OCI-LY7 (cell line): ENCODE results near the gene PIAS4. TPM values are rescaled to one million over a fixed set of nuclear protein-coding genes. Genes with fewer than 3 reads are reported as not detected.

Source experiments
- BruUV-seq: library from RNA; stranded (reverse); fragments of 400-500 nt; replicated peaks from 2 replicates; lab custom pipeline; 2021; lab: Mats Ljungman, UMichigan
- CTCF ChIA-PET: fragments of 300-600 bp; sonication (Branson Sonifier 250); formaldehyde crosslinking; loops from one replicate; lab custom pipeline; 2022; ENCODE audit warnings: antibody characterized with exemption; ENCODE audit not compliant: unreplicated experiment; lab: Charles Lee
- POLR2A ChIA-PET: fragments of 300-600 bp; sonication (Branson Sonifier 250); formaldehyde crosslinking; loops from one replicate; lab custom pipeline; 2022; ENCODE audit warnings: antibody characterized with exemption; lab: Charles Lee
- DNase-seq: peaks from one replicate; pipeline ENCODE4 v3.0.0-alpha.2; 2015; ENCODE audit warnings: low spot score
- H2AFZ ChIP-seq: fragments of 200-600 bp; sonication (generic), shearing (Covaris generic); 2 replicates; pipeline ENCODE4 v1.6.1; 2014; ENCODE audit warnings: mild to moderate bottlenecking, antibody characterized with exemption, low read length, moderate library complexity
- H3K27ac ChIP-seq: fragments of 200-600 bp; sonication (generic); 2 replicates; pipeline ENCODE4 v1.5.1; 2014; ENCODE audit warnings: mixed run types, low read depth, mild to moderate bottlenecking, moderate library complexity, low read length, inconsistent platforms; ENCODE audit not compliant: poor library complexity, severe bottlenecking
- H3K36me3 ChIP-seq: fragments of 200-600 bp; sonication (generic); 2 replicates; pipeline ENCODE4 v1.6.1; 2014; ENCODE audit warnings: mild to moderate bottlenecking, antibody characterized with exemption, low read length, moderate library complexity, mixed read lengths; ENCODE audit not compliant: insufficient read depth
- H3K4me1 ChIP-seq: fragments of 200-600 bp; sonication (generic); 2 replicates; pipeline ENCODE4 v1.5.1; 2014; ENCODE audit warnings: mild to moderate bottlenecking, low read length; ENCODE audit not compliant: insufficient read depth, poor library complexity, severe bottlenecking
- H3K4me2 ChIP-seq: fragments of 200-600 bp; sonication (generic); 2 replicates; pipeline ENCODE4 v1.6.1; 2014; ENCODE audit warnings: mild to moderate bottlenecking, low read length
- H3K4me3 ChIP-seq: fragments of 200-600 bp; sonication (generic); 2 replicates; pipeline ENCODE4 v1.5.1; 2014; ENCODE audit warnings: mild to moderate bottlenecking, low read depth, low read length; ENCODE audit not compliant: poor library complexity, severe bottlenecking
- H3K79me2 ChIP-seq: fragments of 200-600 bp; sonication (generic); 2 replicates; pipeline ENCODE4 v1.6.1; 2016; ENCODE audit warnings: low read depth, mild to moderate bottlenecking, low read length, moderate library complexity, mixed read lengths; ENCODE audit not compliant: insufficient read depth
- H3K9me2 ChIP-seq: fragments of 200-600 bp; sonication (generic); 2 replicates; pipeline ENCODE4 v1.6.1; 2016; ENCODE audit warnings: mild to moderate bottlenecking, low read length, mixed read lengths; ENCODE audit not compliant: insufficient read depth
- H3K9me3 ChIP-seq: fragments of 200-600 bp; sonication (generic); 2 replicates; pipeline ENCODE4 v1.6.1; 2014; ENCODE audit warnings: mild to moderate bottlenecking, mixed run types, low read length, mixed read lengths
- H4K20me1 ChIP-seq: fragments of 200-600 bp; sonication (generic); 2 replicates; pipeline ENCODE4 v1.6.1; 2014; ENCODE audit warnings: mild to moderate bottlenecking, antibody characterized with exemption, low read length, moderate library complexity, mixed read lengths; ENCODE audit not compliant: insufficient read depth
- EZH2phosphoT487 ChIP-seq: fragments of 200-600 bp; sonication (generic); IDR thresholded peaks from 2 replicates; pipeline ENCODE4 v1.6.1; 2018; ENCODE audit warnings: low read depth, borderline replicate concordance, mild to moderate bottlenecking, mixed run types, antibody characterized with exemption, low read length, moderate library complexity, mixed read lengths
- intact Hi-C: fragments of 100-400 bp; cut with micrococcal nuclease; formaldehyde crosslinking; loops from one replicate; pipeline ENCODE4 v1.10.0; 2022; ENCODE audit not compliant: unreplicated experiment
- total RNA-seq, 2 experiments: library from RNA; depleted of rRNA in 1 of 2; stranded (reverse); fragments of >200 nt in 1 of 2; shearing (Covaris generic) in 1 of 2; gene quantifications; 2 replicates each; pipeline ENCODE4 v1.2.3, GENCODE V29; 2014 to 2022
- TF ChIP-seq, protein P1 (sequence below): fragments of 200-600 bp; sonication (generic); conservative IDR thresholded peaks from 2 replicates; pipeline ENCODE4 v1.5.1; 2014; ENCODE audit warnings: mild to moderate bottlenecking, antibody characterized with exemption, low read length, moderate library complexity, mixed read lengths

The PIAS4 gene
- total RNA-seq, 2 experiments from 2014 or later = 25.3 to 35.0 TPM

DNA sequence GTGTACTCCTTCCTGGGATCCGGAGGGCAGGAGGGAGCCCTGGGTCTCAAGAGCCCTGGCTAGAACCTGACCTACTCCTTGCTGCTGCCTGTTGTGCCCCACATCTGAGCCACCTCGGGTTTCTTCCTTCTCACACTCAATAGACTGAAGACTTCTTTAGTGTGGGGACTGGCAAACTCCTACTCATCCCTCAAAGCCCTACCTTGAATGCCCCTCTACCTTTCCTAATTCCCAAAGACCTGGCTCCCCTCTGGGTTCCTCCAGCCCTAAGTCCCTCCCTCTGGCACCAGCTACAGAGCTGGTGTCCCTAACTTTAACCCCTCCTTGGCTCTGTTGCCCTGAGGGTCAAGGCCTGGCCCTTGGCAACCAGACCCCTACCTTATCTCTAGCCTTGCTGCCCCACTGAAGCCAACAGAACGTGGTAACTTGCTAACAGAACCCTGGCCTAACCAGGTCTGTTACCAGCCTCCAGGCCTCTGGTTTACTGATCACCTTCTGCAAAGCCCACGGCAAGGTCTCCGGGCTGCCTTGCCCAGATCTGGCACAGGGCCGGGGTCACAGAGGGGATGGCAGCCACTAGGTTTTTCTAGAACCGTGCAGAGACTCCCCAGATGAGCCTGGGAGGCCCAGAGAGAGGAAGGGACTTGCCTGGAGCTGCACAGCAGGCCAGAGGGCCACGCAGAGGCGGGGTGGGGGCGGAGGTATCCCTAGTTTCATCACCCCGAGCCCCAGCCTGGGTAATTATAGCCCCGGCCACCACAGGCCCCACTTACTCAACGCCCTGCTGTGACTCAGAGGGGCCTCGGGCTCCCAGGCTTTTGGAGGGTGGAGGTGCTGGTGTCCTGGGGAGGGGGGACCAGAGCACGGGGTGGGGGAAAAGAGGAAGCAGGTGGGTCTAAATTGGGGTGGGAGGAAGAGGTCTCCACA, 43.9 kb downstream of the PIAS4 start:
- H3K36me3 ChIP-seq = peaks cover 89% of the 10 kb centered on the region

DNA sequence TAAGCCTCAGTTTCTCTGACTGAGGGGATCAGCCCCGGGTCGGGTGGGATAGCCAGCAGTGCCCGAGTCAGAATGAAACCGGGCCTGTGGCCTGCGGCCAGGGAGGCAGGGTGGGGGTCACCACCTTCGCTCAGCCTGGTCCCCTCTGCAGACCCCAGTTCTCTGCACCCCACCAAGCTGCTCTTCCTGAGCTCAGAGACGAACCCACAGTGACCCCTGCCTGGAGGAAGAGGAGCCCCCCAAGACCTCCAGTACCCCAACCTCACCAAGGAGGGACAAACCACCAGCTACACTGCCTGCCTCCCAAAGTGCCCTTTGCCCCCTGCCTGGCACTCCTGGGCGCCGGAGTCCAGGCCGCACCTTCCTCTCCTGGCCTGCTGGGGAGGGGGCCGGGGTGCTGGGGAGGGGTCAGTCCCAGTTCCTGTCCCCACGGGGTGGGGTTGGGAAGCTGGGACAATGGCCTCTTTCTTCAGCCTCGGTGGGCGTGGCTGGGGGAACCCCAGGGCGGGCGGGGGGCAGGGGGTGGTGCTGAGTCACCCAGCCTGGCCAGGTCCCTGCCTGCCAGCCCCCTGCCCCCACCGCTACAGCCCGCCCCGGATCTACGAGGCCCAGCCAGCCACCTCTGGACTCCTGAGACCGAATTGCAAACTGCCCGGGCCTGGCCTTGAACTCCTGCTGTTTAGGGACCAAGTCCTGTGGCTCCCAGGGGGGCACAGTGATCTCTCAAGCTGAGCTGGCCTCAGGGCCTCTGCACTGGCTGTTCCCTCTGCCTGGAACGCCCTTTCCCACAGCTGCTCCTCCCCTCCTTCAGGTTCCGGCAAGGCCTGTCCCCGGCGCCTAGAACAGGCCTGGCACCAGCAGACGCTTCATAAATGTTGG, 44.8 kb downstream of the PIAS4 start:
- intact Hi-C loops = no loop called here
- POLR2A ChIA-PET = no interaction called here
- no TSS peak for BruUV-seq
- no peak overlapping the region for H3K4me3 ChIP-seq
- no peaks in the 10 kb centered on the region for H3K9me2 ChIP-seq
- H3K9me3 ChIP-seq = no peaks in the 10 kb centered on the region
- CTCF ChIA-PET = no interaction called here
- H3K79me2 ChIP-seq = peaks cover 70% of the 10 kb centered on the region
- no peak for TF ChIP-seq EZH2phosphoT487
- TF ChIP-seq, protein P1, sequence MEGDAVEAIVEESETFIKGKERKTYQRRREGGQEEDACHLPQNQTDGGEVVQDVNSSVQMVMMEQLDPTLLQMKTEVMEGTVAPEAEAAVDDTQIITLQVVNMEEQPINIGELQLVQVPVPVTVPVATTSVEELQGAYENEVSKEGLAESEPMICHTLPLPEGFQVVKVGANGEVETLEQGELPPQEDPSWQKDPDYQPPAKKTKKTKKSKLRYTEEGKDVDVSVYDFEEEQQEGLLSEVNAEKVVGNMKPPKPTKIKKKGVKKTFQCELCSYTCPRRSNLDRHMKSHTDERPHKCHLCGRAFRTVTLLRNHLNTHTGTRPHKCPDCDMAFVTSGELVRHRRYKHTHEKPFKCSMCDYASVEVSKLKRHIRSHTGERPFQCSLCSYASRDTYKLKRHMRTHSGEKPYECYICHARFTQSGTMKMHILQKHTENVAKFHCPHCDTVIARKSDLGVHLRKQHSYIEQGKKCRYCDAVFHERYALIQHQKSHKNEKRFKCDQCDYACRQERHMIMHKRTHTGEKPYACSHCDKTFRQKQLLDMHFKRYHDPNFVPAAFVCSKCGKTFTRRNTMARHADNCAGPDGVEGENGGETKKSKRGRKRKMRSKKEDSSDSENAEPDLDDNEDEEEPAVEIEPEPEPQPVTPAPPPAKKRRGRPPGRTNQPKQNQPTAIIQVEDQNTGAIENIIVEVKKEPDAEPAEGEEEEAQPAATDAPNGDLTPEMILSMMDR = no peak
- no peaks in the 10 kb centered on the region for H3K4me1 ChIP-seq
- H3K4me2 ChIP-seq = no peak overlapping the region
- H2AFZ ChIP-seq = no peak overlapping the region
- peaks cover 85% of the 10 kb centered on the region for H3K36me3 ChIP-seq
- no peak for DNase-seq
- H4K20me1 ChIP-seq = no peaks in the 10 kb centered on the region; the same call in 1 of the 2 replicates
- no peak overlapping the region for H3K27ac ChIP-seq

More for the DNA sequence above, 43.9 kb downstream of the PIAS4 start:
- CTCF ChIA-PET = no interaction called here
- DNase-seq = no peak
- Histone ChIP-seq H3K27ac (no peak overlapping the region), H3K4me3 (no peak overlapping the region), H3K4me2 (no peak overlapping the region), H2AFZ (no peak overlapping the region), H3K9me3 (no peaks in the 10 kb centered on the region), H3K79me2 (peaks cover 64% of the 10 kb centered on the region), H3K4me1 (no peaks in the 10 kb centered on the region), H3K9me2 (no peaks in the 10 kb centered on the region), H4K20me1 (no peaks in the 10 kb centered on the region; the same call in 1 of the 2 replicates)
- TF ChIP-seq EZH2phosphoT487 = no peak
- TF ChIP-seq, protein P1 = no peak
- POLR2A ChIA-PET = no interaction called here
- BruUV-seq = no TSS peak
- intact Hi-C loops = no loop called here
